ENCODE results near the gene SLC9A3.

The SLC9A3 gene

GRCh38 chr5:443239-444151, 80.8 kb downstream of the SLC9A3 start:
- peak; percentile 27 for DNase-seq

- DNase-seq, result peak; percentile 80
Measured at GRCh38 chr5:442335-443238, 81.7 kb downstream of the SLC9A3 start, which contains the start of gene EXOC3. EXOC3 (plus strand) TSS chr5:443176; CDS start chr5:446206, 3,030 bp downstream.

GRCh38 chr5:441996-442334, 82.3 kb downstream of the SLC9A3 start:
- no peak for DNase-seq

GRCh38 chr5:440401-441201, 83.6 kb downstream of the SLC9A3 start:
- no peak for DNase-seq

- no peak for DNase-seq
Measured at GRCh38 chr5:439636-440035, 84.6 kb downstream of the SLC9A3 start.

GRCh38 chr5:439181-439580, 85.1 kb downstream of the SLC9A3 start:
- no peak for DNase-seq

- no peak for DNase-seq
Measured at GRCh38 chr5:438481-438981, 85.7 kb downstream of the SLC9A3 start.

GRCh38 chr5:437281-437771, 86.9 kb downstream of the SLC9A3 start:
- DNase-seq, result no peak

GRCh38 chr5:436641-436975, 87.6 kb downstream of the SLC9A3 start:
- no peak for DNase-seq

- DNase-seq, result no peak
Measured at GRCh38 chr5:435961-436640, 88.1 kb downstream of the SLC9A3 start.

GRCh38 chr5:435156-435790, 89.0 kb downstream of the SLC9A3 start:
- no peak for DNase-seq

GRCh38 chr5:434443-435146, 89.7 kb downstream of the SLC9A3 start:
- no peak for DNase-seq

- DNase-seq, result no peak
Measured at GRCh38 chr5:433836-434235, 90.4 kb downstream of the SLC9A3 start.

GRCh38 chr5:432928-433791, 91.1 kb downstream of the SLC9A3 start:
- no peak for DNase-seq

GRCh38 chr5:432201-432927, 91.9 kb downstream of the SLC9A3 start:
- DNase-seq, result no peak

GRCh38 chr5:431711-432050, 92.6 kb downstream of the SLC9A3 start:
- no peak for DNase-seq

- DNase-seq, result no peak
Measured at GRCh38 chr5:431001-431710, 93.1 kb downstream of the SLC9A3 start.

Measured in right kidney (tissue), 1 donor.